Activated B cell treated with CpG ODN at 0.5 μM for 24 hours (primary cell): ENCODE measurements around the gene SLPI. TPM values are rescaled to one million over a fixed set of nuclear protein-coding genes. Genes with fewer than 3 reads are reported as not detected.

Experiments
- ATAC-seq: fragments of 200-7000 bp; cut with Tn5 transposase; one replicate; pipeline ENCODE4 v1.10.0; 2021; ENCODE audit warnings: low read depth, mild to moderate bottlenecking, moderate library complexity
- CTCF ChIA-PET: fragments of 350-600 bp; sonication (Branson Sonifier 250); formaldehyde crosslinking; loops from one replicate; lab custom pipeline; 2021; ENCODE audit warnings: antibody characterized with exemption; lab: Charles Lee
- POLR2A ChIA-PET: fragments of 350-600 bp; sonication (Branson Sonifier 250); formaldehyde crosslinking; loops from one replicate; lab custom pipeline; 2021; ENCODE audit warnings: antibody characterized with exemption; lab: Charles Lee
- DNase-seq: peaks from one replicate; pipeline ENCODE4 v3.0.0; 2022
- H3K27ac Mint-ChIP-seq: one replicate; pipeline ENCODE4 v1.8.0; 2020; ENCODE audit warnings: mixed read lengths
- H3K27me3 Mint-ChIP-seq: one replicate; pipeline ENCODE4 v1.8.0; 2021; ENCODE audit warnings: mixed read lengths
- H3K36me3 Mint-ChIP-seq: one replicate; pipeline ENCODE4 v1.8.0; 2021; ENCODE audit warnings: low read depth, mixed read lengths
- H3K4me1 Mint-ChIP-seq: one replicate; pipeline ENCODE4 v1.8.0; 2021; ENCODE audit warnings: mixed read lengths
- H3K4me3 Mint-ChIP-seq: one replicate; pipeline ENCODE4 v1.8.0; 2020; ENCODE audit warnings: mild to moderate bottlenecking, mixed read lengths
- H3K9me3 Mint-ChIP-seq: one replicate; pipeline ENCODE4 v1.8.0; 2020; ENCODE audit warnings: mixed read lengths
- CTCF ChIP-seq: fragments of 200-600 bp; IDR thresholded peaks from one replicate; pipeline ENCODE4 v1.8.0; 2022; ENCODE audit warnings: antibody characterized with exemption, mild to moderate bottlenecking
- intact Hi-C: fragments of 100-400 bp; cut with micrococcal nuclease; formaldehyde crosslinking; loops from one replicate; pipeline ENCODE4 v1.15.1; 2024
- total RNA-seq: library from RNA; stranded (reverse); gene quantifications from 2 replicates; pipeline ENCODE4 v1.2.3, GENCODE V29; 2022

The SLPI gene
- total RNA-seq, 1 donor from 2014 or later = not detected

- no peak for ATAC-seq
- Mint-ChIP-seq H3K4me1 (no peaks in the 10 kb centered on the region), H3K36me3 (no peaks in the 10 kb centered on the region), H3K27ac (no peak overlapping the region), H3K4me3 (no peak overlapping the region), H3K27me3 (peaks cover 58% of the 10 kb centered on the region), H3K9me3 (no peaks in the 10 kb centered on the region)
- ChIA-PET CTCF (no interaction called here), POLR2A (no interaction called here)
- TF ChIP-seq CTCF = no peak
- no peak for DNase-seq
- intact Hi-C loops = no loop called here
Observed at GRCh38 chr20:45246109-45246508, 8.3 kb downstream of the SLPI start.

- Mint-ChIP-seq H3K4me1 (no peaks in the 10 kb centered on the region), H3K27ac (no peak overlapping the region), H3K9me3 (peaks cover 11% of the 10 kb centered on the region), H3K36me3 (no peaks in the 10 kb centered on the region), H3K4me3 (no peak overlapping the region), H3K27me3 (peaks cover 28% of the 10 kb centered on the region)
- no peak for ATAC-seq
- CTCF ChIA-PET = no interaction called here
- intact Hi-C loops = no loop called here
- POLR2A ChIA-PET = no interaction called here
- no peak for DNase-seq
- TF ChIP-seq CTCF = no peak
Observed at GRCh38 chr20:45238139-45238538, 16.2 kb downstream of the SLPI start.

- ChIA-PET POLR2A (no interaction called here), CTCF (no interaction called here)
- Mint-ChIP-seq H3K4me1 (no peaks in the 10 kb centered on the region), H3K27me3 (peaks cover 25% of the 10 kb centered on the region), H3K27ac (no peak overlapping the region), H3K9me3 (peaks cover 11% of the 10 kb centered on the region), H3K36me3 (no peaks in the 10 kb centered on the region), H3K4me3 (no peak overlapping the region)
- intact Hi-C loops = no loop called here
- TF ChIP-seq CTCF = no peak
- ATAC-seq = no peak
- DNase-seq = no peak
Observed at GRCh38 chr20:45235995-45236394, 18.4 kb downstream of the SLPI start.

- Mint-ChIP-seq H3K4me1 (no peaks in the 10 kb centered on the region), H3K27me3 (peaks cover 14% of the 10 kb centered on the region), H3K4me3 (no peak overlapping the region), H3K9me3 (peaks cover 11% of the 10 kb centered on the region), H3K36me3 (no peaks in the 10 kb centered on the region), H3K27ac (no peak overlapping the region)
- POLR2A ChIA-PET = no interaction called here
- intact Hi-C loops = no loop called here
- ATAC-seq (no peak), DNase-seq (no peak)
- TF ChIP-seq CTCF = no peak
- CTCF ChIA-PET = no interaction called here
Observed at GRCh38 chr20:45230631-45231030, 23.7 kb downstream of the SLPI start.

- ATAC-seq = no peak
- CTCF ChIA-PET = no interaction called here
- intact Hi-C loops = no loop called here
Observed at GRCh38 chr20:45229264-45230056, 24.9 kb downstream of the SLPI start.

More at GRCh38 chr20:45229264-45230056, 24.9 kb downstream of the SLPI start:
- TF ChIP-seq CTCF = no peak
- H3K36me3 Mint-ChIP-seq = no peaks in the 10 kb centered on the region
- H3K27me3 Mint-ChIP-seq = peaks cover 11% of the 10 kb centered on the region
- POLR2A ChIA-PET = no interaction called here
- H3K4me3 Mint-ChIP-seq = no peak overlapping the region
- no peak for DNase-seq
- no peaks in the 10 kb centered on the region for H3K4me1 Mint-ChIP-seq
- peaks cover 5% of the 10 kb centered on the region for H3K9me3 Mint-ChIP-seq
- H3K27ac Mint-ChIP-seq = no peak overlapping the region
